ENCODE data around the gene SELENON. TPM values are rescaled to one million over a fixed set of nuclear protein-coding genes. Genes with fewer than 3 reads are reported as not detected.
"Not testable (repeated sequence)": the region's sequence is repeated elsewhere in the genome, so short reads cannot be mapped to it uniquely, and the experiment has no call there.

Gene SELENON
- total and polyA plus RNA-seq, 2 of the 8 experiments (the other 6 are each of a cell fraction or from before 2014, with no cell fraction given) = 43.0 to 77.6 TPM

DNA sequence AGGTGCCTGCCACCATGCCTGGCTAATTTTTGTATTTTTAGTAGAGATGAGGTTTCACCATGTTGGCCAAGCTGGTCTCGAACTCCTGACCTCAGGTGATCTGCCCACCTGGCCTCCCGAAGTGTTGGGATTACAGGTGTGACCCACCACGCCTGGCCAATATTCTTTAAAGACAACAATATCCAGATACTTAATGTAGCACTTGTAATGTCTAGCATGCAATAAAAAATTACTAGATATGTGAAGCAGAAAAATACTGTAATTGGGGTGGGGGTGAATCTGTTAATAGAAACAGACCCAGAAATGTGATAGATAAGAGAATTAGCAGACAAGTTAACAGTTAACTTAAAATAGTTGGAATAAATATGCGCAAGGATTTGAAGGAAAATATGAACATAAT lies 39.8 kb downstream of the SELENON start:
- not testable (repeated sequence) for H3K79me1 ChIP-seq (ENCODE audit: low read depth, low read length); H4K20me1 ChIP-seq (replicated peaks in 1 of 2; ENCODE audit: control insufficient read depth in 1 of 2, insufficient read depth in 2 of 2, low read length in 2 of 2); H2BK5ac ChIP-seq (ENCODE audit: low read depth, low read length); H3K4me1 ChIP-seq (replicated peaks in 1 of 4; ENCODE audit: control insufficient read depth in 3 of 4, insufficient read depth in 4 of 4, low read length in 3 of 4); H4K91ac ChIP-seq (replicated peaks; ENCODE audit: insufficient read length, low read length); H2BK20ac ChIP-seq (ENCODE audit: low read length); H4K8ac ChIP-seq (ENCODE audit: extremely low read depth, insufficient read depth, low read length); DNase-seq (ENCODE audit: low read depth in 1 of 2, low spot score in 2 of 2); H3K4me2 ChIP-seq (ENCODE audit: insufficient read depth in 1 of 2, low read depth in 2 of 2, low read length in 2 of 2); H3K23ac ChIP-seq (ENCODE audit: insufficient read length); H2AFZ ChIP-seq (ENCODE audit: low read length); FAIRE-seq; H3K27me3 ChIP-seq (replicated peaks in 1 of 4; ENCODE audit: control insufficient read depth in 3 of 4, extremely low read depth in 1 of 4, insufficient read depth in 3 of 4, low read length in 3 of 4); H3K23me2 ChIP-seq (ENCODE audit: low read depth, low read length); H3K56ac ChIP-seq (replicated peaks; ENCODE audit: insufficient read length, low read depth, low read length); H4K5ac ChIP-seq (ENCODE audit: insufficient read length, low read depth, low read length); H2AK5ac ChIP-seq (ENCODE audit: low read depth, low read length); H3K9me3 ChIP-seq (ENCODE audit: insufficient read depth in 2 of 2, low read depth in 1 of 2, low read length in 1 of 2); H3K27ac ChIP-seq (ENCODE audit: low read depth, low read length); H2BK12ac ChIP-seq (ENCODE audit: low read depth, low read length); H3K18ac ChIP-seq (ENCODE audit: extremely low read depth, low read length); H3K14ac ChIP-seq (ENCODE audit: insufficient read length); H2BK120ac ChIP-seq (replicated peaks; ENCODE audit: low read depth, low read length); H2BK15ac ChIP-seq (ENCODE audit: low read length); H3K4ac ChIP-seq (replicated peaks; ENCODE audit: insufficient read length, low read depth, low read length); H3K4me3 ChIP-seq (ENCODE audit: extremely low read depth in 1 of 4, insufficient read depth in 2 of 4, low read depth in 3 of 4, low read length in 4 of 4); H3K9ac ChIP-seq (replicated peaks in 1 of 4; ENCODE audit: extremely low read depth in 1 of 4, low read depth in 3 of 4, low read length in 3 of 4)
- ChIA-PET POLR2A (ENCODE audit: partially characterized antibody) (interaction anchor here (1.2 to 2.0 kb wide), 2 partner anchors 10 to 19 kb away, joined by 6 read pairs; no protein-coding TSS in a partner anchor), CTCF (ENCODE audit: partially characterized antibody) (interaction anchor here (0.8 to 1.4 kb wide), 3 partner anchors 8 to 158 kb away, joined by 3 to 4 read pairs (median 3); partner anchors contain the start of gene PAFAH2)
- Histone ChIP-seq H3K36me3 (ENCODE audit: control insufficient read depth in 2 of 4, insufficient read depth in 4 of 4, low read length in 3 of 4) (peaks cover 4 to 21% (median 15%) of the 10 kb centered on the region in 4 experiments; a peak in 7 of 8 replicates), H3K79me2 (ENCODE audit: control insufficient read depth in 1 of 2, insufficient read depth in 2 of 2, low read length in 2 of 2) (peaks cover 0 to 39% of the 10 kb centered on the region in 2 experiments; a peak in 3 of 4 replicates)
- WGBS, 2 experiments (ENCODE audit: extremely low coverage in 1 of 2, insufficient coverage in 1 of 2, insufficient read length in 1 of 2, insufficient replicate concordance in 2 of 2, low coverage in 1 of 2, low lambda C conversion rate in 2 of 2, missing lambda C conversion rate in 1 of 2) = 90% methylated on average over 4 of the region's 4 CpGs; no CpG with 5 or more reads in 1 of the 2 experiments

Measured in H1 (cell line).